NB4 (cell line): Measurements from ENCODE around the gene POMGNT2.
"Not testable (repeated sequence)": the region's sequence is repeated elsewhere in the genome, so short reads cannot be mapped to it uniquely, and the experiment has no call there.

ENCODE experiments used
- DNase-seq: peaks from one replicate; pipeline ENCODE4 v3.0.0; 2010; ENCODE audit warnings: low read depth
- H3K4me3 ChIP-seq: one replicate; pipeline ENCODE4 v1.5.1; 2011; ENCODE audit warnings: mild to moderate bottlenecking, low read depth, low read length, moderate library complexity
- MYC ChIP-seq: IDR thresholded peaks from 2 replicates; pipeline ENCODE4 v1.6.1; 2011; ENCODE audit warnings: low read depth, low read length
- POLR2A ChIP-seq: IDR thresholded peaks from 2 replicates; pipeline ENCODE4 v1.6.1; 2011; ENCODE audit warnings: mild to moderate bottlenecking; ENCODE audit not compliant: insufficient read length; ENCODE audit errors: extremely low read depth
- TF ChIP-seq, protein P1 (sequence below): IDR thresholded peaks from 2 replicates; pipeline ENCODE4 v1.6.1; 2011; ENCODE audit warnings: low read depth, low read length
- TF ChIP-seq, protein P2 (sequence below): IDR thresholded peaks from one replicate; pipeline ENCODE4 v1.5.1; 2012; ENCODE audit warnings: low read depth, low read length

Gene POMGNT2

DNA sequence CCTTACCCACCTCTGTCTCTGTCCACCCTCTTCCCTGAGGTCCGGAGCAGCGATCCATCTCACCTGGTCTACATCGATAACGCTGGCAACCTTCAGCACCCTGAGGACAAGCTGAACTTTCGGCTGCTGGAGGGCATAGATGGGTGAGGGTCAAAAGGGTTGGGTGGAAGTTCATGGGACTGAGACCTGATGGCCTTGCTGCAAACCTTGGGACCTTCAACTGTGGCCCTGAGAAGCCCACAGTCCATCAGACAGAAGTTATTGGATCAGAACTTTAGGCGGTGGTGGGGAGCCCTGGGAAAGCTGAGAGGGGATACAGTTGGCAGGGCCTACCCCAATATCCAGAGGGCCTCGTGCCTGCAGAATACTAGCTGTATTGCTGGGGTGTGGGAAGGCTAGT, 50.5 kb downstream of the POMGNT2 start:
- TF ChIP-seq POLR2A (no peak), MYC (no peak)
- TF ChIP-seq, protein P1, sequence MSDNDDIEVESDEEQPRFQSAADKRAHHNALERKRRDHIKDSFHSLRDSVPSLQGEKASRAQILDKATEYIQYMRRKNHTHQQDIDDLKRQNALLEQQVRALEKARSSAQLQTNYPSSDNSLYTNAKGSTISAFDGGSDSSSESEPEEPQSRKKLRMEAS: no peak
- TF ChIP-seq, protein P2, sequence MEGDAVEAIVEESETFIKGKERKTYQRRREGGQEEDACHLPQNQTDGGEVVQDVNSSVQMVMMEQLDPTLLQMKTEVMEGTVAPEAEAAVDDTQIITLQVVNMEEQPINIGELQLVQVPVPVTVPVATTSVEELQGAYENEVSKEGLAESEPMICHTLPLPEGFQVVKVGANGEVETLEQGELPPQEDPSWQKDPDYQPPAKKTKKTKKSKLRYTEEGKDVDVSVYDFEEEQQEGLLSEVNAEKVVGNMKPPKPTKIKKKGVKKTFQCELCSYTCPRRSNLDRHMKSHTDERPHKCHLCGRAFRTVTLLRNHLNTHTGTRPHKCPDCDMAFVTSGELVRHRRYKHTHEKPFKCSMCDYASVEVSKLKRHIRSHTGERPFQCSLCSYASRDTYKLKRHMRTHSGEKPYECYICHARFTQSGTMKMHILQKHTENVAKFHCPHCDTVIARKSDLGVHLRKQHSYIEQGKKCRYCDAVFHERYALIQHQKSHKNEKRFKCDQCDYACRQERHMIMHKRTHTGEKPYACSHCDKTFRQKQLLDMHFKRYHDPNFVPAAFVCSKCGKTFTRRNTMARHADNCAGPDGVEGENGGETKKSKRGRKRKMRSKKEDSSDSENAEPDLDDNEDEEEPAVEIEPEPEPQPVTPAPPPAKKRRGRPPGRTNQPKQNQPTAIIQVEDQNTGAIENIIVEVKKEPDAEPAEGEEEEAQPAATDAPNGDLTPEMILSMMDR: no peak
- H3K4me3 ChIP-seq: no peak overlapping the region
- no peak for DNase-seq

DNA sequence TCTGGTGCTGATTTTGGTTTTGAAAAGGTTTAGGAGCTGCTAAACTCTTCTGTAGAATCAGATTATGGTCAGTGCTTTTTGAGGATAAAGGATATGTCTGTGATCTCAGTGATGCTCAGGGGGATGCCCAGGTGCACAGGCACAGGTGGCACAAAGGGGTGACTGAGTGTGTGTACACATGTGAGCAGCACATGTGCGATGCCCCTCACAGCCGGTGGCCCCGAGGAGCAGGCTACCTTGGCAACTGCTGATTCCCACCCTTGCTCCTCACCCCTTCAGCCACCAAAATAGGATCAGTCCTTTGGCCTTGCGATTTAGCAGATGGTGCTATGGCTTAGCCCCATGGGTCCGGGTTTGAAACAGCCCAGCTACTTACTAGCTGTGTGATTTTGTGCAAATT, 51.1 kb downstream of the POMGNT2 start:
- DNase-seq: no peak
- TF ChIP-seq MYC (no peak), POLR2A (no peak)
- TF ChIP-seq, protein P1: no peak
- TF ChIP-seq, protein P2: no peak
- no peak overlapping the region for H3K4me3 ChIP-seq

DNA sequence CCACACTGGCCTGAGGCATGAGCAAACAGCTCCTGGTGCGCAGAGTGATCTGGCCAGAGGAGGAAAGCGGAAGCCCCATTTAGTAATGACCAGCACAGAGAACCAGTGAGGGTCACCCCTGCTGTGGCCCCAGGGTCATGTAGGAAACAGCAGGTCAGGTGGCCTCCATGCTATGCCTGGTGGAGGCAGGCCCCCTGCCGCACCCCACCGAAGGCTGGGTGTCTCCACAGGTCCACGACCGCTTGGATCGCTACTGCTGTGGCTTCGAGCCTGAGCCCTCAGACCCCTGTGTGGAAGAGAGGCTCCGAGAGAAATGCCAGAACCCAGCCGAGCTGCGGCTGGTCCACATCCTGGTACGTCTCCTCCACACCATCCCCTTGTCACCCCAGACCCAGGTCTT, 52.6 kb downstream of the POMGNT2 start:
- TF ChIP-seq, protein P2: no peak
- TF ChIP-seq, protein P1: no peak
- TF ChIP-seq POLR2A (no peak), MYC (no peak)
- no peak overlapping the region for H3K4me3 ChIP-seq
- DNase-seq: no peak

DNA sequence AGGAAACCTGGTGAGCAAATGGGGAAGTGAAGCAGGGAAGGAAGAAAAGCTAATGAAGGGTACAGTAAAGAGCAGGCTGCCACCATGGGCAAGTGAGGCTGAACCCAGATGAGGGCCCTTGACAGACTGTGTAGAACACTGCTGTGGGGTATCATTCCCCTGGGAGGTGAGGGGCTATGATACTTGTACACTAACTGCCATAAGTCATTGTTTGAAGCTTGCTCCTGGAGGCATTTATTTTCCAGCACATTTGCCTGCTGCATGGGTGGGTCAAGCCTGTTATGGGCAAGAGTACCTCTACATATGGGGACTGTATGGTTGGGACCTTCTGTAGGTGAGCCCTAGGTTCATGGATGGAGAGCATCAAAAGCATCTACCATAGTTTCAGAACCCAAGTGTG, 57.4 kb downstream of the POMGNT2 start:
- TF ChIP-seq MYC (no peak), POLR2A (no peak)
- TF ChIP-seq, protein P2: no peak
- TF ChIP-seq, protein P1: no peak
- H3K4me3 ChIP-seq: no peak overlapping the region
- DNase-seq: no peak

DNA sequence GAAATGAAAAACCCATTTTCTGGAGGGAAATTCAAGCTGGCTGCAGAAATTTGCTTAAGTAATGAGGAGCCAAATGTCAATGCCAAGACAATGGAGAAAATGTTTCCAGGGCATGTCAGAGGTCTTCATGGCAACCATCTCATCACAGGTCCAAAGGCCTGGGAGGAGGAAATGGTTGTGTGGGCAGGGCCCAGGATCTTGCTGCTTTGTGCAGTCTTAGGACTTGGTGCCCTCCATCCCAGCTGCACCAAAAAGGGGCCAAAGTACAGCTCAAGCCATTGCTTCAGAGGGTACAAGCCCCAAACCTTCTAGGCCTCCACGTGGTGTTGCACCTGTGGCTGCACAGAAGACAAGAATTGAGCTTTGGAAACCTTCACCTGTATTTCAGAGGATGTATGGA, 59.3 kb downstream of the POMGNT2 start:
- H3K4me3 ChIP-seq: no peak overlapping the region
- TF ChIP-seq, protein P2: no peak
- TF ChIP-seq MYC: no peak
- TF ChIP-seq, protein P1: no peak
- no peak for TF ChIP-seq POLR2A
- no peak for DNase-seq

DNA sequence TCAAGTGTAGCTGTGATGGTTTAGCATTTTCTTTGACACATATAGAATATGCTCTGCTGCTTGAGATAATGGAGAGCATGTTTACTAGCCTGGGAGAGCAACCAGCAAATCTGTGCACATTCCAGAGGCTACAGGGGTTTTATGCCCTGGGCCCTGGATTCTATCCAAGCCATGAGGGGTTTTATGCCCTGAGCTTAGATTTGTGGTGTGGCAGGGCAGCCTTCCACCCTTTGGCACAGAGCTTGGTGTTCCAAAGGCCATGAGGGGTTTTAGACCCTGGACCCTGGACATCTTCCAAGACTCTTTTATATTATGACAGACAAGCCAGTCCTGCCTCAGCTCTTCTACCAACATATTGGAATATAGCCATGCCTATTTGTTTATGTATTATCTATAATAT, 60.8 kb downstream of the POMGNT2 start:
- not testable (repeated sequence) for H3K4me3 ChIP-seq, DNase-seq

DNA sequence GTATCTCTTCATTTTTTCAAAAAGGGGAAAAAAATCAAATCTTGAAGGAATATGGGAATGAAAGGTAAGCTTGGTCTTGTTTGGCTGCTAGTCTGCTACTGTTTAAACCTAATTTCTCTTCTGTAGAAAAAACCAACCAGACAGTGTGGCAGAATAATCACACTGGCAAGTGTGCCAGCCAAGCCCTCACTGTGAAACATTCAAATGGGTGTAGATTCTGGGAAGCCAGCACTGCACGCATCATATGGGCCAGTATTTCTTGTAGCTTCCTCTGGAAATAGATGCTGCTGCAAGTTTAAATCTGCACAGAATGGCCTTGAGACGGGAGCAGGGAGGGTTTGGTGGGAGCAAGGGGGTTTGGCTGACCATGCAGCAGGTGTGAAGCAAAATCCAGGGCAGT, 62.1 kb downstream of the POMGNT2 start:
- no peak overlapping the region for H3K4me3 ChIP-seq
- TF ChIP-seq MYC (no peak), POLR2A (no peak)
- TF ChIP-seq, protein P1: no peak
- TF ChIP-seq, protein P2: no peak
- DNase-seq: no peak
